Measurements from ENCODE around the gene JAGN1.

The JAGN1 gene

GRCh38 chr3:9934993-9935392 lies 44.6 kb downstream of the JAGN1 start:
- TF ChIP-seq EZH2phosphoT487 (conservative IDR thresholded peaks at IDR 0.05; ENCODE audit: low read length) (no peak), CTCF (IDR thresholded peaks at IDR 0.05; ENCODE audit: insufficient read depth, low read length, poor library complexity, severe bottlenecking) (no peak)
- no peaks in the 10 kb centered on the region for H3K27me3 ChIP-seq (ENCODE audit: low read length)
- H4K20me1 ChIP-seq (ENCODE audit: low read depth, low read length): no peaks in the 10 kb centered on the region
- no peaks in the 10 kb centered on the region for H3K36me3 ChIP-seq (ENCODE audit: low read length)
- no peaks in the 10 kb centered on the region for H3K79me2 ChIP-seq (ENCODE audit: insufficient read depth, low read length)
- no peaks in the 10 kb centered on the region for H3K9me2 ChIP-seq (replicated peaks; ENCODE audit: insufficient read depth, low read length)
- 0 out of 2 replicates have a peak, but pooled peaks cover 4% of the 10 kb centered on the region for H3F3A ChIP-seq (ENCODE audit: insufficient read depth)
- peak overlapping the region; percentile 74 for H3K4me3 ChIP-seq (ENCODE audit: insufficient read depth, low read length, poor library complexity, severe bottlenecking)
- no peak overlapping the region for H3K27ac ChIP-seq (ENCODE audit: low read depth, low read length)
- H3K4me2 ChIP-seq (ENCODE audit: low read depth, low read length, poor library complexity, severe bottlenecking): peak overlapping the region; percentile 82
- H3K9ac ChIP-seq (ENCODE audit: low read length): peak overlapping the region; percentile 74
- H2AFZ ChIP-seq (ENCODE audit: low read depth, low read length, severe bottlenecking): no peak overlapping the region
- H3K9me3 ChIP-seq (ENCODE audit: insufficient read depth, low read length): no peaks in the 10 kb centered on the region

- no peak overlapping the region for H3K4me3 ChIP-seq (ENCODE audit: insufficient read depth, low read length, poor library complexity, severe bottlenecking)
- H3K4me2 ChIP-seq (ENCODE audit: low read depth, low read length, poor library complexity, severe bottlenecking): no peak overlapping the region
- no peak overlapping the region for H2AFZ ChIP-seq (ENCODE audit: low read depth, low read length, severe bottlenecking)
- H3K9me3 ChIP-seq (ENCODE audit: insufficient read depth, low read length): no peaks in the 10 kb centered on the region
- H3K36me3 ChIP-seq (ENCODE audit: low read length): no peaks in the 10 kb centered on the region
- TF ChIP-seq EZH2phosphoT487 (conservative IDR thresholded peaks at IDR 0.05; ENCODE audit: low read length) (no peak), CTCF (IDR thresholded peaks at IDR 0.05; ENCODE audit: insufficient read depth, low read length, poor library complexity, severe bottlenecking) (no peak)
- no peaks in the 10 kb centered on the region for H3K9me2 ChIP-seq (replicated peaks; ENCODE audit: insufficient read depth, low read length)
- H3K9ac ChIP-seq (ENCODE audit: low read length): no peak overlapping the region
- H3K79me2 ChIP-seq (ENCODE audit: insufficient read depth, low read length): no peaks in the 10 kb centered on the region
- H3K27ac ChIP-seq (ENCODE audit: low read depth, low read length): no peak overlapping the region
- H3F3A ChIP-seq (ENCODE audit: insufficient read depth): 0 out of 2 replicates have a peak, but pooled peaks cover 4% of the 10 kb centered on the region
- no peaks in the 10 kb centered on the region for H4K20me1 ChIP-seq (ENCODE audit: low read depth, low read length)
- H3K27me3 ChIP-seq (ENCODE audit: low read length): no peaks in the 10 kb centered on the region
Measured at GRCh38 chr3:9935966-9936510, 45.6 kb downstream of the JAGN1 start.

GRCh38 chr3:9937486-9938238 lies 47.3 kb downstream of the JAGN1 start:
- no peaks in the 10 kb centered on the region for H3K9me3 ChIP-seq (ENCODE audit: insufficient read depth, low read length)
- TF ChIP-seq EZH2phosphoT487 (conservative IDR thresholded peaks at IDR 0.05; ENCODE audit: low read length): no peak
- no peak for TF ChIP-seq CTCF (IDR thresholded peaks at IDR 0.05; ENCODE audit: insufficient read depth, low read length, poor library complexity, severe bottlenecking)
- H3K27ac ChIP-seq (ENCODE audit: low read depth, low read length): no peak overlapping the region
- no peaks in the 10 kb centered on the region for H3K36me3 ChIP-seq (ENCODE audit: low read length)
- H3K4me3 ChIP-seq (ENCODE audit: insufficient read depth, low read length, poor library complexity, severe bottlenecking): no peak overlapping the region
- H3K27me3 ChIP-seq (ENCODE audit: low read length): no peaks in the 10 kb centered on the region
- H3K4me2 ChIP-seq (ENCODE audit: low read depth, low read length, poor library complexity, severe bottlenecking): no peak overlapping the region
- no peaks in the 10 kb centered on the region for H3K79me2 ChIP-seq (ENCODE audit: insufficient read depth, low read length)
- no peak overlapping the region for H2AFZ ChIP-seq (ENCODE audit: low read depth, low read length, severe bottlenecking)
- 0 out of 2 replicates have a peak, but pooled peaks cover 4% of the 10 kb centered on the region for H3F3A ChIP-seq (ENCODE audit: insufficient read depth)
- no peak overlapping the region for H3K9ac ChIP-seq (ENCODE audit: low read length)
- no peaks in the 10 kb centered on the region for H4K20me1 ChIP-seq (ENCODE audit: low read depth, low read length)
- H3K9me2 ChIP-seq (replicated peaks; ENCODE audit: insufficient read depth, low read length): no peaks in the 10 kb centered on the region
